Activated CD8-positive, alpha-beta T cell treated with anti-CD3 and anti-CD28 coated beads for 36 hours (primary cell): ENCODE measurements around the gene TMEM236. TPM values are rescaled to one million over a fixed set of nuclear protein-coding genes. Genes with fewer than 3 reads are reported as not detected.

Experiments used
- ATAC-seq: fragments of 200-7000 bp; cut with Tn5 transposase; one replicate; pipeline ENCODE4 v1.10.0; 2021; ENCODE audit warnings: mild to moderate bottlenecking, moderate library complexity
- CTCF ChIA-PET: fragments of 350-600 bp; sonication (Branson Sonifier 250); formaldehyde crosslinking; loops from one replicate; lab custom pipeline; 2021; ENCODE audit warnings: antibody characterized with exemption; lab: Charles Lee
- POLR2A ChIA-PET: fragments of 350-600 bp; sonication (Branson Sonifier 250); formaldehyde crosslinking; loops from one replicate; lab custom pipeline; 2021; ENCODE audit warnings: antibody characterized with exemption; lab: Charles Lee
- DNase-seq: peaks from one replicate; pipeline ENCODE4 v3.0.0-alpha.2; 2020
- H3K27ac Mint-ChIP-seq: one replicate; pipeline ENCODE4 v1.8.0; 2021; ENCODE audit warnings: mild to moderate bottlenecking, mixed read lengths
- H3K27me3 Mint-ChIP-seq: one replicate; pipeline ENCODE4 v1.8.0; 2021; ENCODE audit warnings: mixed read lengths
- H3K36me3 Mint-ChIP-seq: one replicate; pipeline ENCODE4 v1.8.0; 2021; ENCODE audit warnings: low read depth, mixed read lengths
- H3K4me1 Mint-ChIP-seq: one replicate; pipeline ENCODE4 v1.8.0; 2021; ENCODE audit warnings: low read depth, mixed read lengths
- H3K4me3 Mint-ChIP-seq: one replicate; pipeline ENCODE4 v1.8.0; 2021; ENCODE audit warnings: mild to moderate bottlenecking, moderate library complexity, mixed read lengths
- H3K9me3 Mint-ChIP-seq: one replicate; pipeline ENCODE4 v1.8.0; 2021; ENCODE audit warnings: mixed read lengths
- CTCF ChIP-seq: fragments of 200-600 bp; IDR thresholded peaks from one replicate; pipeline ENCODE4 v1.8.0; 2022; ENCODE audit warnings: antibody characterized with exemption, mild to moderate bottlenecking
- intact Hi-C: fragments of 100-400 bp; cut with micrococcal nuclease; formaldehyde crosslinking; loops from one replicate; pipeline ENCODE4 v1.10.0; 2022
- total RNA-seq, 2 experiments: library from RNA; stranded (reverse); gene quantifications; one replicate each; pipeline ENCODE4 v1.2.3, GENCODE V29; 2021

TMEM236 gene
- total RNA-seq, 2 experiments from 2014 or later = 0.11 to 0.16 TPM

- TF ChIP-seq CTCF = no peak
- POLR2A ChIA-PET = interaction anchor here (0.5 kb wide), 1 partner anchor 882 kb away, joined by 3 read pairs; no protein-coding TSS in a partner anchor
- H3K9me3 Mint-ChIP-seq = no peaks in the 10 kb centered on the region
- H3K27me3 Mint-ChIP-seq = no peaks in the 10 kb centered on the region
- no peak overlapping the region for H3K4me3 Mint-ChIP-seq
- CTCF ChIA-PET = interaction anchor here (0.6 to 1.0 kb wide), 2 partner anchors 34 to 132 kb away, joined by 3 read pairs; no protein-coding TSS in a partner anchor
- intact Hi-C loops = no loop called here
- ATAC-seq (no peak), DNase-seq (no peak)
- peaks cover 11% of the 10 kb centered on the region for H3K4me1 Mint-ChIP-seq
- H3K27ac Mint-ChIP-seq = no peak overlapping the region
- no peaks in the 10 kb centered on the region for H3K36me3 Mint-ChIP-seq
Measured at GRCh38 chr10:17740668-17741067, 11.3 kb upstream of the TMEM236 start.

- peak; percentile 75 for TF ChIP-seq CTCF
- ChIA-PET POLR2A (interaction anchor here (1.4 kb wide), 1 partner anchor 99 kb away, joined by 3 read pairs; the partner anchor contains the start of gene STAM), CTCF (interaction anchor here (0.7 to 3.7 kb wide), 13 partner anchors 12 to 142 kb away, joined by 3 to 12 read pairs (median 3); no protein-coding TSS in a partner anchor)
- Mint-ChIP-seq H3K4me3 (no peak overlapping the region), H3K36me3 (no peaks in the 10 kb centered on the region), H3K27ac (no peak overlapping the region), H3K27me3 (no peaks in the 10 kb centered on the region), H3K4me1 (peaks cover 9% of the 10 kb centered on the region), H3K9me3 (no peaks in the 10 kb centered on the region)
- ATAC-seq = peak; percentile 85
- intact Hi-C loops = no loop called here
- peak; percentile 82 for DNase-seq
Measured at GRCh38 chr10:17742918-17743317, 9.1 kb upstream of the TMEM236 start.

GRCh38 chr10:17743437-17743836 lies 8.6 kb upstream of the TMEM236 start:
- CTCF ChIA-PET = interaction anchor here (0.7 to 3.7 kb wide), 11 partner anchors 14 to 335 kb away, joined by 3 to 12 read pairs (median 3); partner anchors contain the start of gene HACD1
- no peak for TF ChIP-seq CTCF
- Mint-ChIP-seq H3K27ac (no peak overlapping the region), H3K4me1 (peaks cover 9% of the 10 kb centered on the region), H3K27me3 (no peaks in the 10 kb centered on the region), H3K9me3 (no peaks in the 10 kb centered on the region), H3K4me3 (no peak overlapping the region), H3K36me3 (no peaks in the 10 kb centered on the region)
- ATAC-seq = no peak
- POLR2A ChIA-PET = interaction anchor here (1.4 kb wide), 1 partner anchor 100 kb away, joined by 3 read pairs; the partner anchor contains the start of gene STAM
- DNase-seq = no peak
- intact Hi-C loops = no loop called here

GRCh38 chr10:17744341-17744861 lies 7.6 kb upstream of the TMEM236 start:
- ChIA-PET POLR2A (interaction anchor here (0.6 to 1.4 kb wide), 2 partner anchors 101 to 483 kb away, joined by 3 read pairs; partner anchors contain the start of gene STAM), CTCF (interaction anchor here (0.9 to 3.7 kb wide), 4 partner anchors 51 to 138 kb away, joined by 3 to 12 read pairs (median 6); no protein-coding TSS in a partner anchor)
- DNase-seq = no peak
- H3K4me1 Mint-ChIP-seq = peaks cover 9% of the 10 kb centered on the region
- no peaks in the 10 kb centered on the region for H3K9me3 Mint-ChIP-seq
- intact Hi-C loops = loop anchor here (2.0 kb wide), 1 partner anchor 138 kb away; no protein-coding TSS in a partner anchor
- H3K27ac Mint-ChIP-seq = no peak overlapping the region
- H3K27me3 Mint-ChIP-seq = no peaks in the 10 kb centered on the region
- H3K4me3 Mint-ChIP-seq = no peak overlapping the region
- no peaks in the 10 kb centered on the region for H3K36me3 Mint-ChIP-seq
- ATAC-seq = no peak
- TF ChIP-seq CTCF = no peak

GRCh38 chr10:17747883-17748550 lies 4.0 kb upstream of the TMEM236 start:
- intact Hi-C loops = no loop called here
- ChIA-PET CTCF (interaction anchor here (1.1 kb wide), 1 partner anchor 139 kb away, joined by 4 read pairs; no protein-coding TSS in a partner anchor), POLR2A (no interaction called here)
- Mint-ChIP-seq H3K36me3 (no peaks in the 10 kb centered on the region), H3K4me1 (peaks cover 5% of the 10 kb centered on the region), H3K27ac (no peak overlapping the region), H3K9me3 (no peaks in the 10 kb centered on the region), H3K4me3 (no peak overlapping the region), H3K27me3 (no peaks in the 10 kb centered on the region)
- TF ChIP-seq CTCF = no peak
- ATAC-seq = no peak
- DNase-seq = no peak
